ENCODE data around the gene TMEM273. TPM values are rescaled to one million over a fixed set of nuclear protein-coding genes. Genes with fewer than 3 reads are reported as not detected.

TMEM273 gene
- total RNA-seq, 1 donor from 2014 or later: not detected

DNA sequence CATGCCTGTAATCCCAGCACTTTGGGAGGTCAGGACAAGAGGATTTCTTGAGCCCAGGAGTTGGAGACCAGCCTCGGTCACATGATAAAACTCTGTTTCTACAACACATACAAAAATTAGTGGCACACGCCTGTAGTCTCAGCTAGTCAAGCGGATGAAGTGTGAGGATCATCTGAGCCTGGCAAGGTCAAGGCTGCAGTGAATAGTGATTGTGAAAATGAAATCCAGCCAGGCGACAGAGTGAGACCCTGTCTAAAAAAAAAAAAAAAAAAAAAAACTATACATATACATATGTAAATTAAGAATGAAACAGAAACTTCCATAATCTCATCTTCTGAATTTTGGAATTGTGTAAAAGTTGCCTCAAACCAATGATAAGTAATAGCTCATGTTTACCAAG is 36.2 kb downstream of the TMEM273 start:
- FAIRE-seq (no peak), DNase-seq (ENCODE audit: low read depth) (no peak)

DNA sequence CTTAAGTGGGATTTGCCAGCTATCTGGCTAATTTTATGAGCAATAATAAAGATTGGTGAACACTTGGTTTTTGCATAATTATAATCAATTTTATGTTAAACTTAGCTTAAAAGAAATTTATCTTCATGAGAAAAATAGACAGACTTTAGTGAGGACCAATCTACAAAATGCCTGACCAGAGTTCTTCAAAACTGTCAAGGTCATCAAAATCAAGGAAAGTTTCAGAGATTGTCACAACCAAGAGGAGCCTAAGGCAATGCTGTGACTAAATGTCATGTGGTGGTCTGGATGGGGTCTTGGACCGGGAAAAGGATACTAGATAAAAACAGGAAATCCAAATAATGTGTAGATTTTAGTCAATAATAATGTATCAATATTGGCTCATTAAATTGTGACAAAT is 36.7 kb downstream of the TMEM273 start:
- TF ChIP-seq, protein P1, sequence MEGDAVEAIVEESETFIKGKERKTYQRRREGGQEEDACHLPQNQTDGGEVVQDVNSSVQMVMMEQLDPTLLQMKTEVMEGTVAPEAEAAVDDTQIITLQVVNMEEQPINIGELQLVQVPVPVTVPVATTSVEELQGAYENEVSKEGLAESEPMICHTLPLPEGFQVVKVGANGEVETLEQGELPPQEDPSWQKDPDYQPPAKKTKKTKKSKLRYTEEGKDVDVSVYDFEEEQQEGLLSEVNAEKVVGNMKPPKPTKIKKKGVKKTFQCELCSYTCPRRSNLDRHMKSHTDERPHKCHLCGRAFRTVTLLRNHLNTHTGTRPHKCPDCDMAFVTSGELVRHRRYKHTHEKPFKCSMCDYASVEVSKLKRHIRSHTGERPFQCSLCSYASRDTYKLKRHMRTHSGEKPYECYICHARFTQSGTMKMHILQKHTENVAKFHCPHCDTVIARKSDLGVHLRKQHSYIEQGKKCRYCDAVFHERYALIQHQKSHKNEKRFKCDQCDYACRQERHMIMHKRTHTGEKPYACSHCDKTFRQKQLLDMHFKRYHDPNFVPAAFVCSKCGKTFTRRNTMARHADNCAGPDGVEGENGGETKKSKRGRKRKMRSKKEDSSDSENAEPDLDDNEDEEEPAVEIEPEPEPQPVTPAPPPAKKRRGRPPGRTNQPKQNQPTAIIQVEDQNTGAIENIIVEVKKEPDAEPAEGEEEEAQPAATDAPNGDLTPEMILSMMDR (IDR thresholded peaks at IDR 0.05; ENCODE audit: insufficient read depth, low read length, severe bottlenecking): no peak
- H3K4me3 ChIP-seq (ENCODE audit: low read depth, low read length): no peak overlapping the region
- FAIRE-seq (no peak), DNase-seq (ENCODE audit: low read depth) (no peak)
- H3K36me3 ChIP-seq (ENCODE audit: control insufficient read depth, insufficient read depth, low read length): no peaks in the 10 kb centered on the region
- H3K27me3 ChIP-seq (ENCODE audit: control insufficient read depth, insufficient read depth, low read length): no peaks in the 10 kb centered on the region

More for the DNA sequence above, 36.2 kb downstream of the TMEM273 start:
- TF ChIP-seq, protein P1 (IDR thresholded peaks at IDR 0.05; ENCODE audit: insufficient read depth, low read length, severe bottlenecking): no peak
- Histone ChIP-seq H3K36me3 (ENCODE audit: control insufficient read depth, insufficient read depth, low read length) (no peaks in the 10 kb centered on the region), H3K27me3 (ENCODE audit: control insufficient read depth, insufficient read depth, low read length) (no peaks in the 10 kb centered on the region), H3K4me3 (ENCODE audit: low read depth, low read length) (no peak overlapping the region)

DNA sequence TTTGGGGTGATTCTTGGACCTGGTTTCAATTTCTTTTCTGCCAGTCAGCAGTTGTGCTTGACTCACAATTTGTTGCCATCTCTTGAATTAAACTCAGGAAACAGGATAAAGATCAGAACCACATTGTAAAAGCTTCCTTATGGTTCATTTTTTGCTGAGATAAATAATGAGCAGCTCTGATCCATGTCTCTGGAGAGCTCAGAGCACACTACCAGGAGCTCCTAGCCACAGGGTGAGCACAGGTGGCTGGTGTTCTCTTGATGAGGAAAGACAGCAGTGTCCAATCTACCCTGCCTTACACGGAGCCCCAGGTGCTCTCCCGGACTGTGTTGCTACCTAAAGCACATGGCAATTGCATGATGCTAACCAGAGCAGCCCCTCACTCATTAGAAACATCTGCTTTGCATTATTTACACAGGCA is 37.2 kb downstream of the TMEM273 start:
- Histone ChIP-seq H3K27me3 (ENCODE audit: control insufficient read depth, insufficient read depth, low read length) (no peaks in the 10 kb centered on the region), H3K4me3 (ENCODE audit: low read depth, low read length) (no peak overlapping the region), H3K36me3 (ENCODE audit: control insufficient read depth, insufficient read depth, low read length) (no peaks in the 10 kb centered on the region)
- FAIRE-seq: no peak
- TF ChIP-seq, protein P1 (IDR thresholded peaks at IDR 0.05; ENCODE audit: insufficient read depth, low read length, severe bottlenecking): no peak
- no peak for DNase-seq (ENCODE audit: low read depth)

- peak; percentile 36 for FAIRE-seq
- no peaks in the 10 kb centered on the region for H3K27me3 ChIP-seq (ENCODE audit: control insufficient read depth, insufficient read depth, low read length)
- TF ChIP-seq, protein P1 (IDR thresholded peaks at IDR 0.05; ENCODE audit: insufficient read depth, low read length, severe bottlenecking): no peak
- no peak for DNase-seq (ENCODE audit: low read depth)
- H3K36me3 ChIP-seq (ENCODE audit: control insufficient read depth, insufficient read depth, low read length): no peaks in the 10 kb centered on the region
- no peak overlapping the region for H3K4me3 ChIP-seq (ENCODE audit: low read depth, low read length)
These were observed 37.8 kb downstream of the TMEM273 start for GRCh38 chr10:49150426-49150825.

DNA sequence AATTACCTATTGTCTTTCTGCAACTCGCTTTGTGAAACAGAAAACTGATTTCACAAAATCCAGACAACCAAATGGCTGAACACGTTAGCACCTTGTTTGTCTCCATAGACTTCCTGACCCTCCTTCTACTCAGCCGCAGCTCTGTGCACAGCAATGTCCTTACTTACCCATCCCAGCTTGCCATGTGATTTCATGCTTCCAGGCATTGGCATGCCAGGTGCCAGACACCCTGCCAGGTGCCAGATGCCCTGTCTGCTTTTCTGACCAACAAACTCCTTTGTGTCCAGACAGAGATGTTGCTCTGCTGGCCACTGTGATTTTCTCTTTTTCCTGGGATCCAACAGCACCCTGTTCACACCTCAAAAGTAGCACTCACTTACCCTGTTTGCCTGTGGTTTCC is 38.3 kb downstream of the TMEM273 start:
- TF ChIP-seq, protein P1 (IDR thresholded peaks at IDR 0.05; ENCODE audit: insufficient read depth, low read length, severe bottlenecking): no peak
- H3K4me3 ChIP-seq (ENCODE audit: low read depth, low read length): no peak overlapping the region
- DNase-seq (ENCODE audit: low read depth) (no peak), FAIRE-seq (no peak)
- no peaks in the 10 kb centered on the region for H3K36me3 ChIP-seq (ENCODE audit: control insufficient read depth, insufficient read depth, low read length)
- H3K27me3 ChIP-seq (ENCODE audit: control insufficient read depth, insufficient read depth, low read length): no peaks in the 10 kb centered on the region

- Histone ChIP-seq H3K27me3 (ENCODE audit: control insufficient read depth, insufficient read depth, low read length) (no peaks in the 10 kb centered on the region), H3K36me3 (ENCODE audit: control insufficient read depth, insufficient read depth, low read length) (no peaks in the 10 kb centered on the region), H3K4me3 (ENCODE audit: low read depth, low read length) (no peak overlapping the region)
- DNase-seq (ENCODE audit: low read depth) (no peak), FAIRE-seq (no peak)
- TF ChIP-seq, protein P1 (IDR thresholded peaks at IDR 0.05; ENCODE audit: insufficient read depth, low read length, severe bottlenecking): no peak
These were observed 44.0 kb downstream of the TMEM273 start for GRCh38 chr10:49144058-49144720.

All from bronchial epithelial cell (primary cell).